Central memory CD4-positive, alpha-beta T cell (primary cell): ENCODE results near the gene COL6A1.
A peak's percentile ranks its signal among the peaks of the same experiment; 100 is the strongest.
"Not testable (repeated sequence)": the region's sequence is repeated elsewhere in the genome, so short reads cannot be mapped to it uniquely, and the experiment has no call there.

Experiments used
- DNase-seq: peaks from one replicate; pipeline ENCODE4 v3.0.0; 2022

COL6A1 gene

GRCh38 chr21:45966791-45967394 lies 14.7 kb upstream of the COL6A1 start:
- no peak for DNase-seq

- DNase-seq: no peak
Observed at GRCh38 chr21:45969921-45970673, 11.5 kb upstream of the COL6A1 start.

- no peak for DNase-seq
Observed at GRCh38 chr21:45970674-45971615, 10.6 kb upstream of the COL6A1 start.

GRCh38 chr21:45971616-45972352 lies 9.8 kb upstream of the COL6A1 start:
- no peak for DNase-seq

GRCh38 chr21:45972353-45972715 lies 9.2 kb upstream of the COL6A1 start:
- no peak for DNase-seq

GRCh38 chr21:45972716-45973474 lies 8.7 kb upstream of the COL6A1 start:
- DNase-seq: no peak

GRCh38 chr21:45973475-45974072 lies 8.0 kb upstream of the COL6A1 start:
- peak; percentile 61 for DNase-seq

GRCh38 chr21:45974073-45975019 lies 7.2 kb upstream of the COL6A1 start:
- no peak for DNase-seq

GRCh38 chr21:45975020-45975666 lies 6.4 kb upstream of the COL6A1 start:
- DNase-seq: no peak

GRCh38 chr21:45975667-45976409 lies 5.7 kb upstream of the COL6A1 start:
- not testable (repeated sequence) for DNase-seq

- DNase-seq: no peak
Observed at GRCh38 chr21:45976701-45977311, 4.8 kb upstream of the COL6A1 start.

GRCh38 chr21:45977396-45977795 lies 4.2 kb upstream of the COL6A1 start:
- DNase-seq: no peak

GRCh38 chr21:45979141-45979631 lies 2.4 kb upstream of the COL6A1 start:
- no peak for DNase-seq

GRCh38 chr21:45979651-45980050 lies 1.9 kb upstream of the COL6A1 start:
- DNase-seq: no peak

GRCh38 chr21:45980271-45980670 lies 1.3 kb upstream of the COL6A1 start:
- DNase-seq: no peak

GRCh38 chr21:45980697-45981096 lies 873 bp upstream of the COL6A1 start:
- DNase-seq: no peak

GRCh38 chr21:45982092-45982757 lies 655 bp downstream of the COL6A1 start:
- no peak for DNase-seq
